Activated CD8-positive, alpha-beta T cell treated with anti-CD3 and anti-CD28 coated beads, Interleukin-2, amount 10 ng/mL, durations not matched to agents 7 days and 5 days (primary cell): ENCODE measurements around the gene TMEM42. TPM values are rescaled to one million over a fixed set of nuclear protein-coding genes. Genes with fewer than 3 reads are reported as not detected.
A peak's percentile ranks its signal among the peaks of the same experiment; 100 is the strongest.
"Not testable (repeated sequence)": the region's sequence is repeated elsewhere in the genome, so short reads cannot be mapped to it uniquely, and the experiment has no call there.

Experiments
- ATAC-seq: fragments of 150-1000 bp; cut with Tn5 transposase; one replicate; pipeline ENCODE4 v1.10.0; 2021; ENCODE audit warnings: moderate library complexity
- CTCF ChIA-PET: fragments of 350-600 bp; sonication (Branson Sonifier 250); formaldehyde crosslinking; loops from one replicate; lab custom pipeline; 2021; ENCODE audit warnings: antibody characterized with exemption; lab: Charles Lee
- POLR2A ChIA-PET: fragments of 350-600 bp; sonication (Branson Sonifier 250); formaldehyde crosslinking; loops from one replicate; lab custom pipeline; 2021; ENCODE audit warnings: antibody characterized with exemption; lab: Charles Lee
- DNase-seq: peaks from one replicate; pipeline ENCODE4 v3.0.0-alpha.2; 2020
- H3K27ac Mint-ChIP-seq: one replicate; pipeline ENCODE4 v1.8.0; 2021; ENCODE audit warnings: mild to moderate bottlenecking, mixed read lengths
- H3K27me3 Mint-ChIP-seq: one replicate; pipeline ENCODE4 v1.8.0; 2021; ENCODE audit warnings: low read depth, mixed read lengths
- H3K36me3 Mint-ChIP-seq: one replicate; pipeline ENCODE4 v1.8.0; 2021; ENCODE audit warnings: low read depth, mixed read lengths
- H3K4me1 Mint-ChIP-seq: one replicate; pipeline ENCODE4 v1.8.0; 2021; ENCODE audit warnings: low read depth, mixed read lengths
- H3K4me3 Mint-ChIP-seq: one replicate; pipeline ENCODE4 v1.8.0; 2021; ENCODE audit warnings: mild to moderate bottlenecking, mixed read lengths
- H3K9me3 Mint-ChIP-seq: one replicate; pipeline ENCODE4 v1.8.0; 2022; ENCODE audit warnings: mixed read lengths; ENCODE audit not compliant: insufficient read depth
- total RNA-seq, 2 experiments: library from RNA; stranded (reverse); gene quantifications; one replicate each; pipeline ENCODE4 v1.2.3, GENCODE V29; 2021

The TMEM42 gene
- total RNA-seq = 1 to 10 TPM; 8.4 TPM

DNA sequence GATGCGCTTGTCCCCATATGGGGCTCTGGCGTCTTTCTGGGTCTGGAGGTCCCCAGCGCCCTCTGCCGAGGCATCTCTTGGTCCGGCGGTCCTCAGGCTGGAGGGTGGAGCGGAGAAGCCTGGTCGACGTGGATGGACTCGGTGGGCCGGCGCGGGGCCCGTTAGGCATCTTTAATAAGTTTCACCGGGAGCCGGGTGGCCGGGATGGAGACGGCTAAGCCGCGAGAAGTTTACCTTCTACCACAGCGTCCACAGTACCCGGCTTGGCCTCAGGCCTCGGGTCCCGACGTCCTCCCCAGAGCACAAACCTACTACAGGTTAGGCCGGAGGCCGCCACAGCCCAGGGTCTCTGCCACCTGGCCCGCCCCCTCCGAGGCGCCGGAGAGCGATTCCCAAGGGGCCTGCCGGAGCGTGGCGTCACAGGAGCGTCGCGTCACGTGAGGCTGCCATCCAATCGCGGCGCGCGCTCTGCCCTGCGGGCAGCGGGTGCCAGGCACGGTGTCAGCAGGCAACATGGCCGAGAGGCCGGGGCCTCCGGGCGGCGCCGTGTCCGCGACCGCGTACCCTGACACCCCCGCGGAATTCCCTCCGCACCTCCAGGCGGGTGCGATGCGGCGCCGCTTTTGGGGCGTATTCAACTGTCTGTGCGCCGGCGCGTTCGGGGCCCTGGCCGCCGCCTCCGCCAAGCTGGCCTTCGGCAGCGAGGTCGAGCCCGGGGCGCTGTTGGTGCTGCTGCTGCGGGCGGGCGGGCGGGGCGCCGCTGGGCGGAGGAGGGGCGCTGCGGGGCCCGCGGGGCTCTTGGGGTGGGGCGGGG, at the start of gene TMEM42:
TSS of gene TMEM42 (plus strand) at position 501 of the 814 bp plus-strand sequence. CDS start at position 514, 13 bp downstream.
- CTCF ChIA-PET = no interaction called here
- ATAC-seq (peak; percentile 96), DNase-seq (peak; percentile 86)
- H3K4me1 Mint-ChIP-seq = peaks cover 36% of the 10 kb centered on the region
- peaks cover 21% of the 10 kb centered on the region for H3K36me3 Mint-ChIP-seq
- no peaks in the 10 kb centered on the region for H3K27me3 Mint-ChIP-seq
- POLR2A ChIA-PET = interaction anchor here (0.8 kb wide), 1 partner anchor 278 kb away, joined by 3 read pairs; no protein-coding TSS in a partner anchor
- peak within 1 kb of the TSS; percentile 84 for H3K4me3 Mint-ChIP-seq
- H3K9me3 Mint-ChIP-seq = no peaks in the 10 kb centered on the region
- H3K27ac Mint-ChIP-seq = peak within 1 kb of the TSS; percentile 84

GRCh38 chr3:44814751-44815150, 47.0 kb upstream of the TMEM42 start:
- no peak for ATAC-seq
- Mint-ChIP-seq H3K9me3 (no peaks in the 10 kb centered on the region), H3K36me3 (peaks cover 76% of the 10 kb centered on the region), H3K27ac (no peak overlapping the region), H3K4me1 (no peaks in the 10 kb centered on the region), H3K4me3 (no peak overlapping the region), H3K27me3 (no peaks in the 10 kb centered on the region)
- ChIA-PET CTCF (interaction anchor here (1.2 kb wide), 1 partner anchor 13 kb away, joined by 4 read pairs; no protein-coding TSS in a partner anchor), POLR2A (no interaction called here)
- DNase-seq = no peak

DNA sequence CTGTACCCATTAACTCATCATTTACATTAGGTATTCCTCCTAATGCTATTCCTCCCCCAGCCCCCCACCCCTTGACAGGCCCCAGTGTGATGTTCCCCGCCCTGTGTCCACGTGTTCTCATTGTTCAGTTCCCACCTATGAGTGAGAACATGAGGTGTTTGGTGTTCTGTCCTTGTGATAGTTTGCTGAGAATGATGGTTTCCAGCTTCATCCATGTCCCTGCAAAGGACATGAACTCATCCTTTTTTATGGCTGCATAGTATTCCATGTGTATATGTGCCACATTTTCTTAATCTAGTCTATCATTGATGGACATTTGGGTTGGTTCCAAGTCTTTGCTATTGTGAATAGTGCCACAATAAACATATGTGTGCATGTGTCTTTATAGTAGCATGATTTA, 45.4 kb upstream of the TMEM42 start:
- H3K4me3 Mint-ChIP-seq, H3K9me3 Mint-ChIP-seq, H3K4me1 Mint-ChIP-seq, H3K27me3 Mint-ChIP-seq, CTCF ChIA-PET, ATAC-seq, H3K27ac Mint-ChIP-seq, DNase-seq: not testable (repeated sequence)
- POLR2A ChIA-PET = interaction anchor here (0.6 kb wide), 1 partner anchor 37 kb away, joined by 3 read pairs; no protein-coding TSS in a partner anchor
- peaks cover 76% of the 10 kb centered on the region for H3K36me3 Mint-ChIP-seq

DNA sequence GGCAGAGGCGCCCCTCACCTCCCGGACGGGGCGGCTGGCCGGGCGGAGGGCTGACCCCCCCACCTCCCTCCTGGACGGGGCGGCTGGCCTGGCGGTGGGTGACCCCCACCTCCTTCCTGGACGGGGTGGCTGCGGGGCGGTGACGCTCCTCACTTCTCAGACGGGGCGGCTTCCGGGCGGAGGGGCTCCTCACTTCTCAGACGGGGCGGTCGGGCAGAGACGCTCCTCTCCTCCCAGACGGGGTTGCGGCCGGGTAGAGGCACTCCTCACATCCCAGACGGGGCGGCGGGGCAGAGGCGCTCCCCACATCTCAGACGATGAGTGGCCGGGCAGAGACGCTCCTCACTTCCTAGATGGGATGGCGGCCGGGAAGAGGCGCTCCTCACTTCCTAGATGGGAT, 40.5 kb upstream of the TMEM42 start:
- H3K36me3 Mint-ChIP-seq = peaks cover 82% of the 10 kb centered on the region
- H3K4me1 Mint-ChIP-seq, H3K27ac Mint-ChIP-seq, H3K4me3 Mint-ChIP-seq, CTCF ChIA-PET, ATAC-seq, POLR2A ChIA-PET, DNase-seq, H3K9me3 Mint-ChIP-seq, H3K27me3 Mint-ChIP-seq: not testable (repeated sequence)

- DNase-seq (no peak), ATAC-seq (no peak)
- Mint-ChIP-seq H3K4me1 (no peaks in the 10 kb centered on the region), H3K27ac (no peak overlapping the region), H3K27me3 (no peaks in the 10 kb centered on the region), H3K36me3 (peaks cover 63% of the 10 kb centered on the region), H3K9me3 (no peaks in the 10 kb centered on the region), H3K4me3 (no peak overlapping the region)
- ChIA-PET POLR2A (interaction anchor here (0.6 kb wide), 1 partner anchor 63 kb away, joined by 3 read pairs; no protein-coding TSS in a partner anchor), CTCF (no interaction called here)
Observed at GRCh38 chr3:44825264-44825925, 36.3 kb upstream of the TMEM42 start.

GRCh38 chr3:44827196-44827595, 34.5 kb upstream of the TMEM42 start:
- CTCF ChIA-PET = no interaction called here
- H3K36me3 Mint-ChIP-seq = peaks cover 65% of the 10 kb centered on the region

DNA sequence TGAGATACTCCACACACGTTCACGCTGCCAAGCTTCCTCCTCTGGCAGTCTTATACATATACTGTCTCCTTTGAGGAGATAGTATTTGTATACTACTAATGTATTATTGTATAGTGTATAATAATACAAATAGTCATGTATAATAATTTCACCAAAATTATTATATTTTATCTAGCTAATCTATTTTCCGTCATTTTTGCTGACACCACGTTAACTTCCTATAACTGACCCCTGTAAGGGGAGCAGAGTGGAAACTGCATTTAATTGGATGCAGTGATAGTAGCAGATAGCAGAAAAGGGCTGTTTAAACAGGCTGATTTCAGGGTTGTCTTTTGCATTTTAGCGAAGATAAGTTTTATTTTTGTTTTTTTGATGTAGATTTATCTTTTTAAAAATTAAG, 30.5 kb upstream of the TMEM42 start:
- ATAC-seq = no peak
- CTCF ChIA-PET = no interaction called here
- Mint-ChIP-seq H3K4me1 (no peaks in the 10 kb centered on the region), H3K4me3 (no peak overlapping the region), H3K36me3 (peaks cover 61% of the 10 kb centered on the region), H3K27ac (no peak overlapping the region), H3K9me3 (peaks cover 5% of the 10 kb centered on the region), H3K27me3 (no peaks in the 10 kb centered on the region)
- POLR2A ChIA-PET = no interaction called here
- DNase-seq = no peak

More at GRCh38 chr3:44827196-44827595, 34.5 kb upstream of the TMEM42 start:
- Mint-ChIP-seq H3K27ac (no peak overlapping the region), H3K4me1 (no peaks in the 10 kb centered on the region), H3K27me3 (no peaks in the 10 kb centered on the region), H3K4me3 (no peak overlapping the region), H3K9me3 (no peaks in the 10 kb centered on the region)
- DNase-seq (no peak), ATAC-seq (no peak)
- POLR2A ChIA-PET = no interaction called here

- Mint-ChIP-seq H3K4me1 (no peaks in the 10 kb centered on the region), H3K27me3 (no peaks in the 10 kb centered on the region), H3K36me3 (peaks cover 62% of the 10 kb centered on the region), H3K9me3 (peaks cover 11% of the 10 kb centered on the region), H3K27ac (no peak overlapping the region), H3K4me3 (no peak overlapping the region)
- DNase-seq (no peak), ATAC-seq (no peak)
- ChIA-PET POLR2A (no interaction called here), CTCF (interaction anchor here (0.9 kb wide), 1 partner anchor 299 kb away, joined by 3 read pairs; no protein-coding TSS in a partner anchor)
Observed at GRCh38 chr3:44832032-44832431, 29.7 kb upstream of the TMEM42 start.

- Mint-ChIP-seq H3K4me3 (no peak overlapping the region), H3K36me3 (peaks cover 66% of the 10 kb centered on the region), H3K27ac (no peak overlapping the region), H3K27me3 (no peaks in the 10 kb centered on the region), H3K4me1 (no peaks in the 10 kb centered on the region), H3K9me3 (peaks cover 14% of the 10 kb centered on the region)
- ChIA-PET POLR2A (no interaction called here), CTCF (interaction anchor here (0.9 kb wide), 1 partner anchor 300 kb away, joined by 3 read pairs; no protein-coding TSS in a partner anchor)
- DNase-seq (no peak), ATAC-seq (no peak)
Observed at GRCh38 chr3:44832965-44833364, 28.7 kb upstream of the TMEM42 start.

GRCh38 chr3:44833394-44833793, 28.3 kb upstream of the TMEM42 start:
- CTCF ChIA-PET = interaction anchor here (1.5 kb wide), 1 partner anchor 82 kb away, joined by 4 read pairs; no protein-coding TSS in a partner anchor
- Mint-ChIP-seq H3K4me1 (no peaks in the 10 kb centered on the region), H3K27me3 (no peaks in the 10 kb centered on the region), H3K27ac (no peak overlapping the region), H3K9me3 (peaks cover 14% of the 10 kb centered on the region), H3K36me3 (peaks cover 70% of the 10 kb centered on the region), H3K4me3 (no peak overlapping the region)
- POLR2A ChIA-PET = no interaction called here
- no peak for ATAC-seq
- no peak for DNase-seq

DNA sequence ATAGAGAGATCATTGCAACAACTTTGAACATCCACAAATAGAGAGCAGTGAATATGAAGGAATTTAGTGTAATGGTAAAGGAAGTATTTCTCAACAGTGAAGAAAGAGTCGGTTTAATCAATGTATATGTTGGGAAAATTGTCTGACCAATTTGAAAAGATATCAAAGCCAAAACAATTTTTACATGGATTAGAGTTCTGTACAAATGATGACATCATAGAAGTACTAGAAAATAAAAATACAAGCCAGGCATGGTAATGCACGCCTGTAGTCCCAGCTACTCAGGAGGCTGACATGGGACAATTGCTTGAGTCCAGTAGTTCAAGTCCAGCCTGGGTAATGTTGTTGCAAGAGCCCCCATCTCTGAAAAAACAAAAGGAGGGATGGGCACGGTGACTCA, 26.0 kb upstream of the TMEM42 start:
- no peak for ATAC-seq
- POLR2A ChIA-PET = no interaction called here

GRCh38 chr3:44842376-44842775, 19.3 kb upstream of the TMEM42 start:
- Mint-ChIP-seq H3K36me3 (peaks cover 77% of the 10 kb centered on the region), H3K4me3 (no peak overlapping the region), H3K4me1 (no peaks in the 10 kb centered on the region), H3K27ac (no peak overlapping the region), H3K27me3 (no peaks in the 10 kb centered on the region), H3K9me3 (no peaks in the 10 kb centered on the region)
- no peak for DNase-seq
- ChIA-PET CTCF (no interaction called here), POLR2A (no interaction called here)
- ATAC-seq = no peak

More for the DNA sequence above, 26.0 kb upstream of the TMEM42 start:
- H3K27ac Mint-ChIP-seq = no peak overlapping the region
- peaks cover 75% of the 10 kb centered on the region for H3K36me3 Mint-ChIP-seq
- DNase-seq = no peak
- no peak overlapping the region for H3K4me3 Mint-ChIP-seq
- H3K4me1 Mint-ChIP-seq = no peaks in the 10 kb centered on the region
- H3K27me3 Mint-ChIP-seq = no peaks in the 10 kb centered on the region
- H3K9me3 Mint-ChIP-seq = peaks cover 14% of the 10 kb centered on the region
- CTCF ChIA-PET = no interaction called here
